ENCODE measurements around the gene PCBP2.

Gene PCBP2

DNA sequence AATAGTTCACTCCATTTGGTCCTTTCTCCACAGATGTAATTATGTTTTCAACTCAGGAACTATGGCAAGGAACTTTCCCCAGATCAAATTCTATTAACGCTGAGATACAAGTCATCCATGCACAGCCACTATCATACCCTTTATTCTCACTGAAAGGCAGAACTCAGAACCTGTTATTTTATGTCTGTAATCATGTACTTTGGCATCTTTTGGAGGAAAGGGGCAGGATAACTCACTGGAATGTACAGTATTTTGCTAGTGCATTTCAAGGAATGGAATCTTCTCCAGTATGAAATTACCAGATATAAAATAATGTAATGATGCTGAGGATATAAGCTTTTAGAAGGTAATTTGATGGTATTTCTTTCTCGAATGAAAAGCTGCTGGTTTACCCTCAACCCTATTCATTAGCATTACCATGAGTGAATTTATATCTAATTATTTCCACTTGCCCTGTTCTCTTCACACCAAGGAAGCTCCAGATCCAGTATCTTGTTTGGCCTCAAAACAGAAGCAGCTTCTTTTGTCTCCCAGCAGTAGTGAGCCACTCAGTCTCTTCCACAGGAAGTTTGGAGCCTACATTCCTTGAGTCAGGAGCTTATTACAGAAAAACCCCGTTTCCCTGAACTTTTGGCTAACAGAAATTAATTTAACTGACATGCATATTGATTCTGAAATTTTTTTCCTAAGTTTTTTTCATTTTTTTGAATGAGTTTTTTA lies 38.3 kb upstream of the PCBP2 start:
- ATAC-seq = peak; percentile 54
- TF ChIP-seq RARB (CRISPR knock-in tag; IDR thresholded peaks at IDR 0.05) = no peak
- TF ChIP-seq ZC3H10 (CRISPR knock-in tag; IDR thresholded peaks at IDR 0.05) = no peak
- TF ChIP-seq, protein P1, sequence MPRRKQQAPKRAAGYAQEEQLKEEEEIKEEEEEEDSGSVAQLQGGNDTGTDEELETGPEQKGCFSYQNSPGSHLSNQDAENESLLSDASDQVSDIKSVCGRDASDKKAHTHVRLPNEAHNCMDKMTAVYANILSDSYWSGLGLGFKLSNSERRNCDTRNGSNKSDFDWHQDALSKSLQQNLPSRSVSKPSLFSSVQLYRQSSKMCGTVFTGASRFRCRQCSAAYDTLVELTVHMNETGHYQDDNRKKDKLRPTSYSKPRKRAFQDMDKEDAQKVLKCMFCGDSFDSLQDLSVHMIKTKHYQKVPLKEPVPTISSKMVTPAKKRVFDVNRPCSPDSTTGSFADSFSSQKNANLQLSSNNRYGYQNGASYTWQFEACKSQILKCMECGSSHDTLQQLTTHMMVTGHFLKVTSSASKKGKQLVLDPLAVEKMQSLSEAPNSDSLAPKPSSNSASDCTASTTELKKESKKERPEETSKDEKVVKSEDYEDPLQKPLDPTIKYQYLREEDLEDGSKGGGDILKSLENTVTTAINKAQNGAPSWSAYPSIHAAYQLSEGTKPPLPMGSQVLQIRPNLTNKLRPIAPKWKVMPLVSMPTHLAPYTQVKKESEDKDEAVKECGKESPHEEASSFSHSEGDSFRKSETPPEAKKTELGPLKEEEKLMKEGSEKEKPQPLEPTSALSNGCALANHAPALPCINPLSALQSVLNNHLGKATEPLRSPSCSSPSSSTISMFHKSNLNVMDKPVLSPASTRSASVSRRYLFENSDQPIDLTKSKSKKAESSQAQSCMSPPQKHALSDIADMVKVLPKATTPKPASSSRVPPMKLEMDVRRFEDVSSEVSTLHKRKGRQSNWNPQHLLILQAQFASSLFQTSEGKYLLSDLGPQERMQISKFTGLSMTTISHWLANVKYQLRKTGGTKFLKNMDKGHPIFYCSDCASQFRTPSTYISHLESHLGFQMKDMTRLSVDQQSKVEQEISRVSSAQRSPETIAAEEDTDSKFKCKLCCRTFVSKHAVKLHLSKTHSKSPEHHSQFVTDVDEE (CRISPR knock-in tag; IDR thresholded peaks at IDR 0.05) = no peak
- TF ChIP-seq PPARA (CRISPR knock-in tag; IDR thresholded peaks at IDR 0.05; ENCODE audit: borderline replicate concordance) = no peak
- TF ChIP-seq ISL1 (CRISPR knock-in tag; IDR thresholded peaks at IDR 0.05) = peak; percentile 63

- no peak; the same call in 1 of the 2 replicates for TF ChIP-seq TOX (CRISPR knock-in tag; IDR thresholded peaks at IDR 0.05; ENCODE audit: borderline replicate concordance)
- no peak; the same call in 1 of the 2 replicates for TF ChIP-seq POU6F1 (CRISPR knock-in tag; IDR thresholded peaks at IDR 0.05; ENCODE audit: borderline replicate concordance, low read depth)
- 0 out of 2 replicates have a peak, but pooled peaks have one; percentile 17 for TF ChIP-seq SNAI2 (CRISPR knock-in tag; IDR thresholded peaks at IDR 0.05)
- TF ChIP-seq ZFP3 (CRISPR knock-in tag; IDR thresholded peaks at IDR 0.05) = no peak; the same call in 1 of the 2 replicates
- no peak for TF ChIP-seq OSR1 (CRISPR knock-in tag; IDR thresholded peaks at IDR 0.05)
- no peak for TF ChIP-seq CSRNP3 (CRISPR knock-in tag; IDR thresholded peaks at IDR 0.05)
- TF ChIP-seq, protein P2, sequence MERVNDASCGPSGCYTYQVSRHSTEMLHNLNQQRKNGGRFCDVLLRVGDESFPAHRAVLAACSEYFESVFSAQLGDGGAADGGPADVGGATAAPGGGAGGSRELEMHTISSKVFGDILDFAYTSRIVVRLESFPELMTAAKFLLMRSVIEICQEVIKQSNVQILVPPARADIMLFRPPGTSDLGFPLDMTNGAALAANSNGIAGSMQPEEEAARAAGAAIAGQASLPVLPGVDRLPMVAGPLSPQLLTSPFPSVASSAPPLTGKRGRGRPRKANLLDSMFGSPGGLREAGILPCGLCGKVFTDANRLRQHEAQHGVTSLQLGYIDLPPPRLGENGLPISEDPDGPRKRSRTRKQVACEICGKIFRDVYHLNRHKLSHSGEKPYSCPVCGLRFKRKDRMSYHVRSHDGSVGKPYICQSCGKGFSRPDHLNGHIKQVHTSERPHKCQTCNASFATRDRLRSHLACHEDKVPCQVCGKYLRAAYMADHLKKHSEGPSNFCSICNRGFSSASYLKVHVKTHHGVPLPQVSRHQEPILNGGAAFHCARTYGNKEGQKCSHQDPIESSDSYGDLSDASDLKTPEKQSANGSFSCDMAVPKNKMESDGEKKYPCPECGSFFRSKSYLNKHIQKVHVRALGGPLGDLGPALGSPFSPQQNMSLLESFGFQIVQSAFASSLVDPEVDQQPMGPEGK (CRISPR knock-in tag; IDR thresholded peaks at IDR 0.05; ENCODE audit: borderline replicate concordance) = no peak
- TF ChIP-seq ISL1 (CRISPR knock-in tag; IDR thresholded peaks at IDR 0.05) = peak; percentile 52
- TF ChIP-seq, protein P1 (CRISPR knock-in tag; IDR thresholded peaks at IDR 0.05) = peak; percentile 74; the same call in 1 of the 2 replicates
- TF ChIP-seq ZNF8 (CRISPR knock-in tag; IDR thresholded peaks at IDR 0.05) = no peak
- no peak for TF ChIP-seq BACH2 (CRISPR knock-in tag; IDR thresholded peaks at IDR 0.05; ENCODE audit: borderline replicate concordance)
- no peak for TF ChIP-seq ZNF565 (CRISPR knock-in tag; conservative IDR thresholded peaks at IDR 0.05; ENCODE audit: low read depth)
- peak; percentile 61 for TF ChIP-seq TCF4 (CRISPR knock-in tag; IDR thresholded peaks at IDR 0.05; ENCODE audit: borderline replicate concordance)
- 0 out of 2 replicates have a peak, but pooled peaks have one; percentile 5 for TF ChIP-seq GLIS3 (CRISPR knock-in tag; IDR thresholded peaks at IDR 0.05)
- TF ChIP-seq RARB (CRISPR knock-in tag; IDR thresholded peaks at IDR 0.05) = no peak
- TF ChIP-seq ZFP30 (CRISPR knock-in tag; IDR thresholded peaks at IDR 0.05) = no peak; the same call in 1 of the 2 replicates
- TF ChIP-seq, protein P3, sequence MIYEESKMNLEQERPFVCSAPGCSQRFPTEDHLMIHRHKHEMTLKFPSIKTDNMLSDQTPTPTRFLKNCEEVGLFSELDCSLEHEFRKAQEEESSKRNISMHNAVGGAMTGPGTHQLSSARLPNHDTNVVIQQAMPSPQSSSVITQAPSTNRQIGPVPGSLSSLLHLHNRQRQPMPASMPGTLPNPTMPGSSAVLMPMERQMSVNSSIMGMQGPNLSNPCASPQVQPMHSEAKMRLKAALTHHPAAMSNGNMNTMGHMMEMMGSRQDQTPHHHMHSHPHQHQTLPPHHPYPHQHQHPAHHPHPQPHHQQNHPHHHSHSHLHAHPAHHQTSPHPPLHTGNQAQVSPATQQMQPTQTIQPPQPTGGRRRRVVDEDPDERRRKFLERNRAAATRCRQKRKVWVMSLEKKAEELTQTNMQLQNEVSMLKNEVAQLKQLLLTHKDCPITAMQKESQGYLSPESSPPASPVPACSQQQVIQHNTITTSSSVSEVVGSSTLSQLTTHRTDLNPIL (CRISPR knock-in tag; IDR thresholded peaks at IDR 0.05; ENCODE audit: low read depth) = no peak
- no peak for TF ChIP-seq ARNTL (CRISPR knock-in tag; IDR thresholded peaks at IDR 0.05; ENCODE audit: borderline replicate concordance, low read depth)
- TF ChIP-seq ZNF70 (CRISPR knock-in tag; IDR thresholded peaks at IDR 0.05) = 0 out of 2 replicates have a peak, but pooled peaks have one; percentile 8
- 0 out of 2 replicates have a peak, but pooled peaks have one; percentile 14 for TF ChIP-seq CSDC2 (CRISPR knock-in tag; IDR thresholded peaks at IDR 0.05)
- TF ChIP-seq PPARA (CRISPR knock-in tag; IDR thresholded peaks at IDR 0.05; ENCODE audit: borderline replicate concordance) = no peak
- TF ChIP-seq ZC3H10 (CRISPR knock-in tag; IDR thresholded peaks at IDR 0.05) = no peak
- TF ChIP-seq ESRRG (CRISPR knock-in tag; IDR thresholded peaks at IDR 0.05) = no peak
- ATAC-seq = peak; percentile 72
These were observed 37.0 kb upstream of the PCBP2 start for GRCh38 chr12:53414756-53415417.
